HT1080 (cell line): Measurements from ENCODE around the gene EHD1. TPM values are rescaled to one million over a fixed set of nuclear protein-coding genes. Genes with fewer than 3 reads are reported as not detected.
"Not testable (repeated sequence)": the region's sequence is repeated elsewhere in the genome, so short reads cannot be mapped to it uniquely, and the experiment has no call there.

Experiments used
- DNase-seq: peaks from one replicate; pipeline ENCODE4 v3.0.0-alpha.2; 2015; ENCODE audit warnings: low read depth
- total RNA-seq: library from RNA; depleted of rRNA; stranded (reverse); fragments of >200 nt; shearing (Covaris generic); gene quantifications from 2 replicates; pipeline ENCODE4 v1.2.3, GENCODE V29; 2014

EHD1 gene
- total RNA-seq, 1 experiment from 2014 or later: 80.4 TPM

DNA sequence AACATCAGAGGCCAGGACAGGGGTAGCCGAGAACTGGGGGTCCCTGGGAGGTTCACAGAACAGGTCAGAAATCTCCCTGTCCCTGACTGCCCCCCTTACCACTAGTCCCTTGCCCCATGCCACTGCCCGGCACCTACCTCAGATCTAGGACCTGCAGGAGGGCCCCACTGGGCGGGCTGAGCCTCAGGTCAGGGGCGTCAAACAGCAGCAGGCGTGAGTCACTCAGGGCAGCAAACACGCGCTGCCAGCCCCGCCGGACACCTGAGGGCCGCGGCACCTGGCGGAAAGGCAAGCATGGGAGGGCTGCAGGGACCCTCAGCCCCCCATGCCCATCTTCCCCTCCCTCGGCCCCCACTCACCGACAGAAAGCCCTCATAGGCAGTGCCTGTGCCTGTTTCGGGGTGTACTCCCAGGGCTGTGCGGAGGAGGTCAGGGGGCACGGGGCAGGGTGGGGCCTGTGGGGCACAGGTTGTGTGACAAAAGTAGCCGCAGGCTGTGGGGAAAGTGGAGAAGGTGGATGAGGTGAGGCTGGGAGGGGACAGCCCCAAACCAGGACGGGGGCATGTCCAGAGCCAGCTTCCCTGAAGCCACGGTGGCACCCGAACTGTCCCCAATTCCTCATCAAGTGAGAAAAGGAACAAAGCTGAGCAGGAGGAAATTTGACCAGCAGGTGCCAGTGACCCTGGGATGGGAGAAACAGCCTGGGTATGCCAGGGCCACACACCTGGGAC is 45.8 kb downstream of the EHD1 start:
- DNase-seq: no peak

DNA sequence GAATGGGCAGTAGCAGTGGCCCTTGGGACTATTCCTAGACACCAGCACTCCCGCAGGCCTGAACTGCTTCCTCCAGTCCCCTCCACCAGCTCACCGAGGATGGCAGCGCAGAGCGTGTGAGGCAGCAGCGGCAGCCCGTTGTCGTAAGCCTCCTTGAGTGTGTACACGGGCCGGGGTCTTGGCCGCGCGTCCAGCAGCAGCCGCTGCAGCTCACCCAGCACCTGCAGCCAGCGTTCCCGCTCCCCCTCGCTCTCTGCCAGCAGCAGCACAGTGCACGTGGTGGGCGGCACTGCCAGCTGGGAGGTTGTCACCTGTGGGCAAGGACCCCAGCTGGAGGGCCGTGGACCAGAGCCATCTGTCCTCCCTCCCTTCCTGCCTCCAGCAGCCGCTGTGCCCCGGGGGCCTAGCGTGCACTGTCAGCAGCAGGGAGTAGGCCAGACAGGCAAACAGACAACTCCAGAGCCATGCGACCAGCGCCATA is 47.0 kb downstream of the EHD1 start:
- no peak for DNase-seq

DNA sequence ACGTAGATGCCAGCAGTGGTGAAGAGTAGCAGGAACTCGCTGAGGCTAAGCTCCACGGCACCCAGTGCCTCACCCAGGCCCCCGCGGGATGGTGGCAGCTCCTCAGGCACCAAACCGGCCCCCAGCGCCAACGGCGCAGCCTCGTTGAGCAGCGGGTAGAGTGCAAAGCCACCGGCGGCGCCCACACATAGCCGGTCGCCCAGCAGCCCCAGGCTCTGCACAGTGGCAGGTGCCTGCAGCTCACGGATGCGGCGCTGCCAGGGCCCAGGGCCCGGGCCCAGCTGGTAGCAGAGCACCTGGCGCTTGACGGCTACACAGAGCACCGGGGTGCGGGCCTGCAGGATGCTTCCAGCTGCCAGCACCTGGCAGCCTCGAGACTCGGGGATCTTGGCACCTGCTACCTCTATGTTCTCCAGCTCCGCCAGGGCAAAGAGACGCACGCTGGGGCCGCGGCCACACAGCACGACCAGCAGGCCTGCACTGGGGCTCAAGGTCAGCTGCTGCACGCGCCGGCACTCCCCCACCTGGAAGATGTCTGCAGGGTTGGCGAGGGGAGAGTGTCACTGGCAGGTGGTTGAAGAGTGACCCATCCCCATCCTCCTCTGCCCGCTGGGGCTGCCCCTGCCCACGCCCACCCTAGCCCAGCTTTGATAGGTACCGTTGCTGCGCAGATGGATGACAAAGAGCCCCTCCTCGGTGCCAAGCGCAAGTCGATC is 48.7 kb downstream of the EHD1 start:
- DNase-seq: no peak

DNA sequence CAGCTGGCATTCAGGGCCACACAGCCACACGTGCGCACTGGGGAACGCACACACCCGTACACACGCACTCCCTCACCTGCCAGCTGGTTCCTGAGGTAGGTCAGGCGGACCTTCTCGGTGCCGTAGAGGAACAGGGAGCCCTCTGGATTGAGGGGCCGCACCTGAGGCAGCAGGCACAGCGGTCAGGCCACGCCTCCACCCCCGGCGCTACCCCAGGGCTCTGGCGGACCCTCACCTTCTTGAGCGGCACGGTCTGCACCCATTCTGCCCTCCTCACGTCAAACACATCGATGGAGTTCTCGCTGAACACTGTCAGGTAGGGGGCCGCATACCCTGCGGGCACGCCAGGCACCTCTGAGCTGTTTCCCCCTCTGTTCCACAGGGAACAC is 51.0 kb downstream of the EHD1 start:
- no peak for DNase-seq

DNA sequence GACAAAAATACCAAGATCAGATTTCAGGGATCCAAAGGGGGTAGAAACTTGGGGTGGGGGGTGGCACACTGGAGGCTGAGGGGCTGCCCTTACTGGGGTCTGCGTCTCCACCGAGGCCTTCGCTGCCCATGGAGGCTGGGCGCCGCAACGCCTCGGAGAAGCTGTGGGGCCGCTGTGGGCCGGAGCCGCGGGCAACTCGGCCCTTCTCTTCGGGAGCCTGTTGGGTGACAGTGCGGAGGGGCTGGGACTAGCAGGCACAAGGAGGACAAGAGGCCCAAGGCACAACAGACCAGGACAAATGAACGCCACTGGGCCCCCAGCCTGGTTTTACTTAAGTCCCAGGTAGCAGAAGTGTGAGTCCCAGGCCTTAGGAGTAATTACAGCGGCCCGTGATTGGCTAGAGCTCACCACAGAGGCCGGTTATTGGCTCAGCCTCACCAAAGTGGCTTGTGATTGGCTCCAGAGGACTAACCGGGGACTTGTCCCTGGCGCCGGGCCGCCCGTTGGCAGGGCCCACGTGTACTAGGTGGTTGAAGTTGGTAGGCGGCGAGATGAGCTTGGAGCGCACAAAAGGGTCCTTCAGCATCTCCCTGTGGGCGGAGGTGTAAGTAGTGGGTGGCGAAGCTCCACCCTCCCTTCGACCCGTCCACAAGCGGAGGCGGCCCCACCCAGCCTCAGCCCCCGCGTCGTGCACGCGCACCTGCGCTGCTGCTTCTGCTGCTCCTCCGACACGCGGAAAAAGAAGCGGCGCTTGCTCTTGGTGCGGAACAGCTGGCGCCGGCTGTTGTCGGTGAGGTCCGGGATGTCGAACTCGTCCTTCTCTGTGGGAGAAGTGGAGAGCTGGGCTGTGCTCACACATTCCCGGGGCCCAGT is 51.6 kb downstream of the EHD1 start:
- DNase-seq: no peak

DNA sequence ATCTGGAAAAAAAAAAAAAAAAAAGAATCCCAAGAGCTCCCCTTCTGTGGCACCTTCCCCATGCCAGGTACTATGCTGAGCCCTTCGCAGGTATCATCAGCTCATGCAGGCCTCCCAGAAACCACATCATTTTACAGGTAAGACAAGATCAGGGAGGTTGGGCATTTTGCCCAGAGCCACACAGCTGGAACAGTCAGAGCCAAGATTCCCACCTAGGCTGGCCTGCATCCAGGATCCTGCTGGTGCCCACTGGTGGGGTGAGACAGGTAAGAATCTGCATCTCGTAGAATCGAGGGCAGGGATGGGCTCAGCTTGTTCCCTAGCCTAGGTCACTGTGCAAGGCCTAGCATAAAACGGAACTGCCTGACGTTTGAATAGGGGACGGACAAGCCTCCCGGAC is 52.4 kb downstream of the EHD1 start:
- no peak for DNase-seq

DNA sequence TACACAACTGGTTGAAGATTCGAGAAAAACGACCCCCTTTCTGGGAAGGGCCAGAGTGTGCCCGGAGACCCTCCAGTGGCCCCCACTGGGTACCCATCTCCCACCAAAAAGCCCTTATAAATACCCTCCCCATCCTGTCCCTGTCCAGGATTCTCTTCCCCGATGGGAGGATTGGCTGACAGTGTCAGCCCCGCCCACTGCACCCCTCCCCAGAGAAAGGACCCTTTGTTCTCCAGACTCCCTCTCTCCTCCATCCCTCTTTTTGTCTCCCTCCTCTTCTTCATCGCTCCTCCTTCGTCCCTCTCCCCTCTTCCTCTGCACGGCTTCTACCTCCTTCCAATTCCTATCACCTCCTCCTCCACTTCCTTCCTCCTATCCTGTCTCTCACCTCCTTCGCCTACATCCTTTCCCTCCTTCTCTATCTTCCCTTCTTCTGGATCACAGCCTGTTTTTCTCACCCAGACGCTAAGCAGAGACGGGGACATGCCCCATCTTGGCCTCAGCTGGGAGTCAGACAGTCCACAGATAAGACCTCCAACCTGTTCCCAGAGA is 54.8 kb downstream of the EHD1 start:
- no peak for DNase-seq

DNA sequence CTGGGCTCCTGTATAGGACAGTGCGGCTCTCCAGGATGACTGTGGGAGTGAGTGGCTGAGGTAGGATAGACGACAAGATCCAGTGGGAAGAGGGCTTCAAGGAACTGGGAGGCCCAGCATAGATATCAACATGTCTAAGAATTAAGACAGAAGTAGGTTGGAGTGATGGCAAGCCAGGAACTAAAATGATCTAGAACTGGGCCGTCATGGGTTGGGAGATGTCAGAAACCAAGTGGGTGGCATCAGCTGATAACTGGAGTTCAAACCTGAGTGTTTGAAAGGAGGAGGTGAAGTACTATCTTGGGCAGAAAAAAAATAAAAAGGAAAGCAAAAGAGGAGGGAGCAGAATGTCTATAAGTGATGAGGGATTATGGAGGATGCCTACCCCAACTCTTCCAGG is 60.9 kb downstream of the EHD1 start:
- DNase-seq: no peak

DNA sequence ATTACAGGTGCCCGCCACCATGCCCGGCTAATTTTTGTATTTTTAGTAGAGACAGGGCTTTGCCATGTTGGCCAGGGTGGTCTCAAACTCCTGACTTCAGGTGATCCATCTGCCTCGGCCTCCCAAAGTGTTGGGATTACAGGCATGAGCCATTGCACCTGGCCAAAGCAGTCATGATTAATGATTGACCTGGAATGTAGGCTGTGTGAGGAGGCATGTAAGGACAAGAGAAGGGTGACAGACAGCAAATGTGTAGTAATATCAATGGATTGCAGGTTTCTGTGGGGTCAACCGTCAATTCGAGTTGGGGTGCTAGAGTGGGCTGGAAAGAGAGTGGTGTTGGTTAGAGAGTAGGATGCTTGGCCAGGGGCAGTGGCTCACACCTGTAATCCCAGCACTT is 63.0 kb downstream of the EHD1 start:
- DNase-seq: not testable (repeated sequence)

DNA sequence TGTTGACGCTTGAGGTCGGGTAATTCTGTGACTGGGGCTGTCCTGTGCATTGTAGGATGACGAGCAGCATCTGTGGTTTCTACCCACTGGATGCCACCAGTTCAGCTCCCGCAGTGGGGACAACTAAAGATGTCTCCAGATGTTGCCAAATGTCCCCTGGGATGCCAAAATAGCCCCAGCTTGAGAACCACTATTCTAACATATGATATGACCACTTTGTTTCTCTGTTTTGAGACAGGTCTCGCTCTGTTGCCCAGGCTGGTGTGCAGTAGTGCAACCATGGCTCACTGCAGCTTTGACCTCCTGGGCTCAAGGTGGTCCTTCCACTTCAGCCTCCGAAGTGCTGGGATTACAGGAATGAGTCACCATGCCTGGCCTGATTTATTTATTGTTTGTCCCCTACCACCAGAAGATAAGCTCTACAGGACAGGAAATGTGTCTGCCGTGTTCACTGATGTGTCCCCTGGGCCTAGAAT is 63.7 kb downstream of the EHD1 start:
- peak; percentile 30 for DNase-seq

DNA sequence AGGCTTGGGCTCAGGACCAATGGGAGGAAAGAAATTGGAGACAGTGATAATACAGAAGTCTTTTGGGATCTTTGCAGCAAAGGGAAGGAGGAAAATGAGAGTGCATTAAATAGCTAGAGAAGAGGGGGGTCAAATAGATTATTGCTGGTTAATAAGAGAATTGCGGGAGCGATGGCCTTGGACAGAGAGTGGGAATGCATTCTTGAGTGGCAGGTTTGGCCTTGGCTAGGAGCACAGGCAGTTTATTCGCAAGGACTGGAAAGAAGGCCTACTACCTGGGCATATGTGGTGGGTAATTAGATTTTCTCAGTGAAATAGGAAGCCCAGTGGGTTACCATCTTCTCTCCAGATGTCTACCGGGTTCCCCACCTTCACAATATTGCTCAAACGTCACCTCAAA is 64.6 kb downstream of the EHD1 start:
- DNase-seq: no peak

DNA sequence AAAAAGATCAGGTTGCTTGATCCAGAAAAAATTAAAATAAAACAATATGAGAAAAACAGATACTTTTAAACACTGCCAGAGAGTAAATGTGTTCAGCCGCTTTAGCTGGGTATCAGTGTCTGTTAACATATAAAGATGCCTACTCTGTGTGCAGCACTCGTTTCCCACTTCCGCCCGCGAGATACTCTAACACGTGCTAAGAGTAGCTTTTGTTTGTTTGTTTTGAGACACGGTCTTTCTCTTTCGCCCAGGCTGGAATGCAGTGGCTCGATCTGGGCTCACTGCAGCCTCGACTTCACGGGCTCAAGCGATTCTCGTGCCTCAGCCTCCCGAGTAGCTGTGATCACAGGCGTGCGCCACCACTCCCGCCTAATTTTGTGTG is 67.5 kb downstream of the EHD1 start:
- no peak for DNase-seq

DNA sequence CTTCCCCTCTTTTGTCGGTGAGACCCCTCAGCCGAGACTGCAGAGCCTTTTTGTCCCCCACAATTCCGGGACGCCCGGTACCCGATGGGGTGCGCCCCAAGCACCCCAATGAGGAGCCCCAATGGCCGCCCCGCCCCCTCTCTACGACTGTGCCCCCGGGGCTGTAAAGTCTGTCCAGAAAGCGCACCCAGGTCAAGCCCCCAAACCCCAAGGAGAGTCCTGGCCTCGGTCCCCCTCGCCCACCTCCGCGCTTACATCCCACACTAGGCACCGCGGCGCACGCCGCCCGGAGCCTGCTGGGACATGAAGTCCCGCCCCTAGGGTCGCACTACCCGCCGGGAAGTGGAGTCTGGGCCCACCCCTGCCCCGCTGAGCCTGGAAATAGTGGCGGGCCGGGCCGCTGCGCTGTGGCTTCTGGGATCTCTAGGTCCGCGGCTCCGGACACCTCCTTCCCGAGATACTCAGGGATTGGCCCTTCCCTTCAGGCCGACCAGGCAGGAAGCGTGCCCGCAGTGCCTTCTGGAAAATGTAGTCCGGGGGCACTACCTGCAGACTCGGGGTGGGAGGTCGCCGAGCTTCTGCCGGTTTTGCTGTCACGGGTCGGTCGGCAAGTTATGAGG is 68.0 kb downstream of the EHD1 start, which contains the start of gene MEN1:
MEN1 (minus strand) TSS at position 281 of the 620 bp plus-strand sequence. CDS start 442 bp downstream, outside the sequence.
- peak; percentile 98 for DNase-seq

DNA sequence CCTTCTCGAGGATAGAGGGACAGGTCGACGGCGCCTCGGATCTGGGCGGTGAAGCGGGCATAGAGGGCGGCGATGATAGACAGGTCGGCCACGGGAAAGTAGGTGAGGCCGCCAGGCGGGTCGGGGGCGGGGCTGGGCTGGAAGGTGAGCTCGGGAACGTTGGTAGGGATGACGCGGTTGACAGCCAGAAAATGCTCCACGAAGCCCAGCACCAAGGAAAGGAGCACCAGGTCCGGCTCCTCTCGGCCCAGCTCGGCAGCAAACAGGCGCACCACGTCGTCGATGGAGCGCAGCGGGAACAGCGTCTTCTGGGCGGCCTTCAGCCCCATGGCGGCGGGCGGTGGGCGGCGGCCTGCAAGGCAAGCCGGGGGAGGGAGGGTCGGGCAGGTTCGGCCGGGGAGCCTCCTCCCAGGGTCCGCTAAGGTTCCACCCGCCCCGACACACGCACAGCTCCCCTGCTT is 68.6 kb downstream of the EHD1 start:
- DNase-seq: no peak

DNA sequence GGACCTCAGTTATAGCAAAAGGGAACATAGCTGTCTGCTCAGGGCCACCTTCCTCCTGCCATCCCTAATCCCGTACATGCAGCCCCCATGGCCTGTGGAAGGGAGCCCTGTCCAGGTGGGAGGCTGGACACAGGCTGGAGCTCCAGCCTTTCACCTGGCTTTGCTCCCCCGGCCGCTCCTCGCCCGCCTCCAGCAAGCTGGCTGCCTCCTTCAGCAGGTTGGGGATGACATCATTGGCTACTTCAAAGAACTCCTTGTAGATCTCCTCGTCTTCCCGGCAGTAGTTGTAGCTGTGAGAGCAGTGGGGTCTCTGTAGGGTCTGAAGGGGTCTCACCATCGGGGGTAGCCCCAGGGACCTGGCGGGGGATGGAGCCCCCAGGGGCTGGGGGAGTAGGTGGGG is 72.9 kb downstream of the EHD1 start:
- DNase-seq: no peak

DNA sequence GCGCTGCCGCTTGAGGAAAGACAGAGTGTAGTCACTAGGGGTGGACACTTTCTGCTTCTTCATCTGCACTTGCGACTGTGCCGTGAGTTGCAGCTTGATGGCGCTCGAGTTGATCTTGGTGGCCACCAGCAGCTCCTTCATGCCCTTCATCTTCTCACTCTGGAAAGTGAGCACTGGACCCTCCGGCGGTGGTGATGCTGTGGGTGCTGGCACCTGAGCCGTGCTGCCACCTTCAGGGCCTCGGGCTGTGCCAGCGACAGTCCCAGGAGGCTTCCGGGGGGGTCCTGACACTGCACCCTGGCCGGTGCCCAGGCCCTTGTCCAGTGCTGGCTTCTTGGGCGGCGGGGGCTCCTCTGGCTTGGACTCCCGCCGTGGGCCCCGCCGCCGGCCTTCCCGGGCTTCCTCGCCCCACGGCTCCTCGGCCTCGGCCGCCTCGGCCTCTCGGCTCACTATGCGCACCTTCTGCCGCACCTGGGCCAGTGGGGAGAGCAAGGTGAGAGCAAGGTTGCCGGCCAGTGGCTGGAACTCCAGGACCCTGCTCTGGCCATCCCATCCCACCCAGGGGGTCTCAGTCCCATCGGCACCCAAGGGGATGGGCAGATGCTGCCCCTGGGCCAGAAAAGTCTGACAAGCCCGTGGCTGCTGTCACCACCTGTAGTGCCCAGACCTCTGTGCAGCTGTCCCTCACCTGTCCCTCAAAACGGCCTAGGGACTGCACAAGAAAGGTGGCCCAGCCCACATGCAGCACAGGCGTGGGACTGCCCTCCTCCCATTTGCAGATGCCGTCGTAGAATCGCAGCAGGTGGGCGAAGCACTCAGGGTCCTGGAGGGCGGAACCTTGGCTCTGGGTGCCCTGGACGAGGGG is 73.8 kb downstream of the EHD1 start:
- no peak for DNase-seq

DNA sequence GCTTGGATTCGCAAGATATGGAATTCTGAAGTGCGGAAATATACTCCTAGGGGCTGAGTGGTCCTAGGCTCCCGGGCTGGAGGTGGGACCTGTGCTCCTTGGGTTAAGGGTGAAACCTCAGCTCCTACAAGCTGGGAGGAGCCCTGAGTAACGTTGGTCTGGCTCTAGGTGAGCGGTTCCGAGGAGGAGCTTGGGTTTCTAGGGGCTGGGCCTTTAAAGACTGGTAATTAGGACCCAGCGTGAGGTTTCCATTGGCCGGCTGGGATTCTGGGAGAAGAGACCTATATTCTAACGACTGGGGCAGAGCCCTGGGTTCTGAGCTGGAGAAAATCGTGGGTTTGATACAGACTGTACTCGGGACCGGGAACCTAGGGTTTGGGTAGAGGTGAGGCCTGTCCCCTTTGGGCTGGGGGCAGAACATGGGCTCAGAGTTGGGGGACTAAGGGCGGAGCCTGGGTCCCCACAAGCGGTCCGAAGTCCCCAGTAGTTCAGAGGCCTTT is 74.5 kb downstream of the EHD1 start:
- DNase-seq: no peak

DNA sequence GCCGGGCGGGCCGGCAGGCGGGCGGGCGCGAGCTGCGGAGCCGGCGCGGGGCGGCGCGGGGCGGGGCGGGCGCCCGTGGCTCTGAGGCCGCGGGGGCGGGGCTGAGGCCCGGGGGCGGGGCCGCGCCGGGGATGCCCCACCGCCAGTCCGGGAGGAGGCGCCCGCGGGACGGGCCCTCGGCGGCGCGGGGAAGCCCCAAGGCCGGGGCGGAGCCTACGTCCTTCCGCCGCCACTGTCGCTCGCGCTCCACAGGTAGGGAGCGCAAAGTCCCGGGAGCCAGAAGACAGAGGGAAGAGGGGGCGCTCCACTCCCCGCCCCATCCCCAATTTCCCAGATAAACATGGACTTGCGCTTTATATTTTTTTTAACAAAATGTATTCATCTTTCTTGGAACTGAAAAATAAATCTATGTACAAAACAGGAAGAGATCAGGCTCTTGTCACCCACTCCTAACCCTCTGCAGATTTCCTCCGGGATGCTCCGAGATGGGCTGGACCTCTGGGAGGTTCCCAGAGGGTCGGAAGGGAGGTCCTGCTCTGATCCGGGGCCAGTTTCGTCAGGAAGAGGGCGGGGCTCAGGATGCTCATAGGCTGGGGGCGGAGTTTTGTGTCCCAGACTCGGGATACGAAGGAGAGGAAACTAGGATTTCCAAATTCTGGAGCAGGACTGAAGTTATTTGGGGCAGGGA is 75.1 kb downstream of the EHD1 start, which contains the start of gene MAP4K2:
MAP4K2 (minus strand) TSS at position 57 of the 688 bp plus-strand sequence. CDS start 65 bp downstream, outside the sequence.
- DNase-seq: peak; percentile 75
